ENCODE results near the gene TOP3B.

Gene TOP3B, protein sequence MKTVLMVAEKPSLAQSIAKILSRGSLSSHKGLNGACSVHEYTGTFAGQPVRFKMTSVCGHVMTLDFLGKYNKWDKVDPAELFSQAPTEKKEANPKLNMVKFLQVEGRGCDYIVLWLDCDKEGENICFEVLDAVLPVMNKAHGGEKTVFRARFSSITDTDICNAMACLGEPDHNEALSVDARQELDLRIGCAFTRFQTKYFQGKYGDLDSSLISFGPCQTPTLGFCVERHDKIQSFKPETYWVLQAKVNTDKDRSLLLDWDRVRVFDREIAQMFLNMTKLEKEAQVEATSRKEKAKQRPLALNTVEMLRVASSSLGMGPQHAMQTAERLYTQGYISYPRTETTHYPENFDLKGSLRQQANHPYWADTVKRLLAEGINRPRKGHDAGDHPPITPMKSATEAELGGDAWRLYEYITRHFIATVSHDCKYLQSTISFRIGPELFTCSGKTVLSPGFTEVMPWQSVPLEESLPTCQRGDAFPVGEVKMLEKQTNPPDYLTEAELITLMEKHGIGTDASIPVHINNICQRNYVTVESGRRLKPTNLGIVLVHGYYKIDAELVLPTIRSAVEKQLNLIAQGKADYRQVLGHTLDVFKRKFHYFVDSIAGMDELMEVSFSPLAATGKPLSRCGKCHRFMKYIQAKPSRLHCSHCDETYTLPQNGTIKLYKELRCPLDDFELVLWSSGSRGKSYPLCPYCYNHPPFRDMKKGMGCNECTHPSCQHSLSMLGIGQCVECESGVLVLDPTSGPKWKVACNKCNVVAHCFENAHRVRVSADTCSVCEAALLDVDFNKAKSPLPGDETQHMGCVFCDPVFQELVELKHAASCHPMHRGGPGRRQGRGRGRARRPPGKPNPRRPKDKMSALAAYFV

DNA sequence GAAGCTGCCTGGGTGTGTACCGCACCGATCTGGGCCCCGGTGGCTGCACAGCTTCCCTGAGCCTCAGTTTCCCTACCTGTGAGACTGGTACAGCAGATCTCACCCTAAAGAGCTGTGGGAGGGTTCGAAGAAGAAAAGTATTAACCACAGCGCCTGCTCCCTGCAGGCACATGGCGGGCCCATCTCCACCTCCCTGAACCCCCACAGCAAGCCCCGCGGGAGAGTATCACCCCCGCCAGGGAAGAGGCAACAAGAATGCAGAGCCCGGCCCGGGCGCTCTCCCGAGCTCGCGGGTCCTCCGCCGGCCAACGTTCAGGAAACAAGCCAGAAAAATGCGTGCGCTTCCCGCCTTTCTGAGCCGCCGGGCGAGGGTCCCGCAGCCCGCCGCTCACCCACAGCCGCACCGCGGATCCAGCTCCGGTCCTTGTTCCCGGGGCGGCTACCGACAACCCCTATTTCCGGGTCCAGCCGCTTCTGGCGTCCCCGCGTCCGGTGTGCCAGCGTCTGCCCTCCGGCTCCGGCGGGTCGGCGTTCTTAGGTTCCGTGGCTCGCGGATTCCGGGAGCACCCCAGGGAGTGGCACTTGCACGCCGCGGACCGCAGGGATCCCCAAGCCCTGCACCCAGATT is at the start of gene TOP3B:
TOP3B (minus strand) TSS at position 450 of the 628 bp plus-strand sequence. CDS start 7,078 bp downstream, outside the sequence.
- peak; percentile 15 for DNase-seq (ENCODE audit: low read depth)

GRCh38 chr22:22031183-22031945 is 48.8 kb upstream of the TOP3B start:
- DNase-seq (ENCODE audit: low read depth) = no peak

GRCh38 chr22:22030493-22031182 is 48.1 kb upstream of the TOP3B start:
- DNase-seq (ENCODE audit: low read depth) = no peak

- DNase-seq (ENCODE audit: low read depth) = no peak
Measured at GRCh38 chr22:22027955-22028354, 45.4 kb upstream of the TOP3B start.

- DNase-seq (ENCODE audit: low read depth) = no peak
Measured at GRCh38 chr22:22026157-22026831, 43.7 kb upstream of the TOP3B start.

GRCh38 chr22:22025320-22026156 is 43.0 kb upstream of the TOP3B start:
- DNase-seq (ENCODE audit: low read depth) = no peak

DNA sequence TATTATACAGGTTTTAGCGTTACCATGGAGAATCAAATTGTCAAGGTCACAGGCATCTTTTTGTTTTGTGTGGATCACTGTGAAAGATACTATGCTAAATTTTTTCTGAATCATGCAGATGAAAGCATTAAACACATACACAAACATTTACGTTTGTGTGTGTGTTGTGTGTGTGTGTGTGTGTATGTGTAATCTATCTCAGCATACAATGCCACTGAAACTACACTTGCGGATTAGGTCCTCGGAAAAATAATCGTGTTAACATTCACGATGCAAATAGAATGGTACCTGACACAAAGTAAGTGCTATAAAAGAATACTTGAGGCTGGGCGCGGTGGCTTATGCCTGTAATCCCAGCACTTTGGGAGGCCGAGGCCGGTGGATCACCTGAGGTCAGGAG is 41.9 kb upstream of the TOP3B start:
- no peak for DNase-seq (ENCODE audit: low read depth)

DNA sequence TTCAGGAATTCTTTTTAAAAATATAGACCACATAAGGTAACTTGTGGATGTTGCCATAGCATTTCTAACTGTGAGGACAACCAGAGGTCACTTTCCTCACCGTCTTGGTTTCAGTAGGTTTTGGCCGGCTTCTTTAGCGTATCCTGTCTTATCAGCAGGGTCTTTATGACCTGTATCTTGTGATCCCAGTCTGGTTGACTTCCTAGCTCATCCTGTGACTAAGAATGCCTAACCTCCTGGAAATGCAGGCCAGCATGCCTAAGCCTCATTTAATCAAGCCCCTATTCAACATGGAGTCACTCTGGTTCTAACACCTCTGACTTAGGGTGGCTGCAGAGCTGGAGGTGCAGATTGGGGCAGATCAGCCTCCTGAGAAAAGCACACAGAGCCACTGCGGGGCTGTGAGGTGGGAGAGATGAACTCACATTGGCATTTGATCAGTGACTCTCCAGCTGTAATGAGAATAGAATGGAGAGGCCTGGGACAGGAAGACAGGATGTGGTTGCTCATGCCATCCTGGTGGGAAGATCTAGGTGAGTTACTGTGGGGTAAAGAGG is 41.1 kb upstream of the TOP3B start:
- no peak for DNase-seq (ENCODE audit: low read depth)

DNA sequence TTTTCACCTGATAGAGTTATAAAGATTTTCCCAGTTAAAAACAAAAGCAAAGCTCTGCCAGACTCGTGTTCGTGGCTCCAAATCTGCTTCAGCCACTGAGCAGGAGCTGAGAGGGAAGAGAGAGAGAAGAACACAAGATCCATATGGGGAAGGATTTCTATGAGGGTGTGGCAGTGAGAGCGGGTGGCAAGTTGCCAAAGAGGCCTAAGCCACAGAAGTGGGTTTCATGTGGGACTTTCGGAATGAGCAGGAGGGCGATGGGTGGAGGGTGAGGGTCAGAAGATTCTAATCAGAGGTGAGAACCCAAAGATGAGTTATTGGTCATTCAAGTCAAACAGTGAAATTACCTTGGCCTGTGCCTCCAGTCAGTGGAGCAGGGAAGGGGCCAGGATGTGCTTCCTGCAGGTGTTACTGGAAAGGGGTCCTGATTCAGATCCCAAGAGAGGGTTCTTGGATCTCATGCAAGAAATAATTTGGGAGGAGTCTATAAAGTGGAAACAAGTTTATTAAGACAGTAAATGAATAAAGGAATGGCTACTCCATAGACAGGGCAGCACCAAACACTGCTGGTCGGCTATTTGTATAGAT is 40.5 kb upstream of the TOP3B start:
- DNase-seq (ENCODE audit: low read depth) = no peak

GRCh38 chr22:22022255-22022840 is 39.8 kb upstream of the TOP3B start:
- no peak for DNase-seq (ENCODE audit: low read depth)

DNA sequence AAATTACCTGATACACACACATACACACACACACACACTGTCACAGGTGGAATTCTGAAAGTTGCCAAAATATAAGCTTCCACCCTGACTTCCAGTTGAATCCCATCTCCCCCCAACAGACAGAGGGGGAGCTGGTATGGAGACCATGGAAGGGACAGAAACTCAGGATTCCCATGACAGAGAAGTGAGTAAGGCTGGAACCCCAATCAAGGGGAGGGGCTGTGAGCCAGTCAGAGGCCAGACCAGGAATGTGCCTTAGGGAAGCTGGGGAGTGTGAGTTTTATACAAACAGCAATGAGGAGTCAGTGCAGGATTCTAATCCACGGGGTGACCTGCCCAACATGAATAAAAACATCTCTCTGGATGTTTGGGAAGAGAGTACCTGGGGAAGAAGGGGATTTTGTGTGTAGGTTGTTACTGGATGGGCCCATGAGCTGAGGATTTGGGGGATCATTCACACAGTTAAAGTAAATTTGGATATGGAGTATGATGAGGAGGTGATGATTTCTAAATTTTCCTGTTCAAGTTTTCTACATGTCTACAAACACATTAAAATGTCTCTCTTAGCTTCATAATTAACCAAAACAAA is 38.7 kb upstream of the TOP3B start:
- no peak for DNase-seq (ENCODE audit: low read depth)

DNA sequence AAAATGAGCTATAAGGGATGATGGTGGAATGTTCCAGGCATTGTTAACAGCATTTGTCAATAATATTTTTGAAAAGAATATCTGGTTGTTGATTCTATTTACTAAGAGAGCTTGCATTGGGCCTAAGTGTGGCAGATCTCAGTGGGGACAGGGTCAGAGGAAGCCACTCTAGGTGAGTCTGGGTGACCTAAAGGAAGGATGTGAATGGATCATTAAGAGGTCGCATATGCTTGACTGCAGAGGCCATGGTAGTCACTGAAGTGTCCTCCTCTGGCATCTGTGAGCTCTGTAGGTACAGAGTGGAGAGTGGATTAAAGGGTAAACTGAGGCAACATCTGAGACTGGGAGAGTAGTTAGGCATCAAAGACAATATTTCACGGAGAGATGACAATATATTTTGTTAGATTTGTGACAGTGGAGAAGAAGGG is 37.9 kb upstream of the TOP3B start:
- no peak for DNase-seq (ENCODE audit: low read depth)

GRCh38 chr22:22019659-22020424 is 37.3 kb upstream of the TOP3B start:
- DNase-seq (ENCODE audit: low read depth) = no peak

DNA sequence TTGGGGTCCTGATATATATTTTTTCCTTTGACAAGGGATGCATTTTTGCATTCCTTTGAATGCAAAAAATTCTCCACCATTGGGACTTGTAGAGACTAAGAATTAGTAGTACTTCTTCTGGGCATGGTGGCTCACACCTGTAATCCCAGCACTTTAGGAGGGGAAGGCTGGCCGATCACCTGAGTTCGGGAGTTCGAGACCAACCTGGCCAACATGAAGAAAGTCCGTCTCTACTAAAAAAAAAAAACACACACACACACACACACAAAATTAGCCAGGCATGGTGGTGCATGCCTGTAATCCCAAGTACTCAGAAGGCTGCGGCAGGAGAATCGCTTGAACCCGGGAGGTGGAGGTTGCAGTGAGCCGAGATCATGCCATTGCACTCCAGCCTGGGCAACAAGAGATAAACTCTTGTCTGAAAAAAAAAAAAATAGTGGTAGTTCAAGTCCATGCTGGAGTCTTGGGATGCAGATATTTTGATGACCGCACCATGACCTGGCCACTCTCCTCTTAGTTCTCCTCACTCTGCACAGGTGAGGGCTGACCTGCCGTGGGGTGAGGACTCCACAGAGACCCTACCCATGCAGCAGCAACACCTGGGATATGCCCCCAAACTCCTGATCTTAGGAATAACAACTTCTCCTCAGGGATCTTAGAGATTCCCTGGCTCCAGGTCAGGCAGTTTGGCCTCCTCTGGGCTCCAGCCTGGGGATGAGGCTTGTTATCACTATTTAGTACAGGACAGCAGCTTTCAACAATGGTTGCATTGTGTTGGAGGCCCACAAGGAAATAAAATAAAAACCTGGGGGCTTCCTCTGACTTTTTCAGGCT is 36.5 kb upstream of the TOP3B start:
- DNase-seq (ENCODE audit: low read depth) = no peak

DNA sequence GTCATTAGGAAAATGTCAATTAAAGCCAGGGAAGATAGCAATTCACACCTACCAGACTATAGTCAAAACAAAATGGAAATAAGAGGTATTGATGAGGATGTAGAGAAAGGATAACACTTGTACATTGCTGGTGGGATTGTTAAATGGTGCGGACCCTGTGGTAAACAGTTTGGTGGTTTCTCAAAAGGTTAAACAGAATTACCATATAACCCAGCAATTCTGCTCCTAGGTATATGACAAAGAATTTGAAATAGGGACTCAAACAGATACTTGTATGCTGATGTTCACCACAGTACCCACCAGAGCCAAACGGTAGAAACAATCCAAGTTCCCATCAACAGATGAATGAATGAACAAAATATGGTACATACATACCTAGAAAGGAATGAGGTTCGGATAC is 33.0 kb upstream of the TOP3B start:
- DNase-seq (ENCODE audit: low read depth) = no peak

DNA sequence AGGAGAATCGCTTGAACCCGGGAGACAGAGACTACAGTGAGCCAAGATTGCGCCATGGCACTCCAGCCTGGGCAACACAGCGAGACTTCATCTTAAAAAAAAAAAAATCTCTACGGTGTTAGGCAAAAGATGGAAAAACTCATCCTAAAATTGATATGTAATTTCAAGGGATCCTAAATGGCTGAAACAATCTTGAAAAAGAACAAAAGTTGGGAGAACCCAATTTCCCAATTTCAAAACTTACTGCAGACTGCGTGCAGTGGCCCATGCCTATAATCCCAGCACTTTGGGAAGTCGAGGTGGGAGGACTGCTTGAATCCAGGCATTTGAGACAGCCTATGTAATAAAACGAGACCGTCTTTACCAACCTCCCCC is 31.7 kb upstream of the TOP3B start:
- DNase-seq (ENCODE audit: low read depth) = no peak

All from HS-5 (cell line).